NB4 (cell line): Measurements from ENCODE around the gene CDHR4.

Source experiments
- MYC ChIP-seq: IDR thresholded peaks from 2 replicates; pipeline ENCODE4 v1.6.1; 2011; ENCODE audit warnings: low read depth, low read length
- POLR2A ChIP-seq: IDR thresholded peaks from 2 replicates; pipeline ENCODE4 v1.6.1; 2011; ENCODE audit warnings: mild to moderate bottlenecking; ENCODE audit not compliant: insufficient read length; ENCODE audit errors: extremely low read depth
- TF ChIP-seq, protein P1 (sequence below): IDR thresholded peaks from one replicate; pipeline ENCODE4 v1.5.1; 2012; ENCODE audit warnings: low read depth, low read length
- TF ChIP-seq, protein P2 (sequence below): IDR thresholded peaks from 2 replicates; pipeline ENCODE4 v1.6.1; 2011; ENCODE audit warnings: low read depth, low read length

DNA sequence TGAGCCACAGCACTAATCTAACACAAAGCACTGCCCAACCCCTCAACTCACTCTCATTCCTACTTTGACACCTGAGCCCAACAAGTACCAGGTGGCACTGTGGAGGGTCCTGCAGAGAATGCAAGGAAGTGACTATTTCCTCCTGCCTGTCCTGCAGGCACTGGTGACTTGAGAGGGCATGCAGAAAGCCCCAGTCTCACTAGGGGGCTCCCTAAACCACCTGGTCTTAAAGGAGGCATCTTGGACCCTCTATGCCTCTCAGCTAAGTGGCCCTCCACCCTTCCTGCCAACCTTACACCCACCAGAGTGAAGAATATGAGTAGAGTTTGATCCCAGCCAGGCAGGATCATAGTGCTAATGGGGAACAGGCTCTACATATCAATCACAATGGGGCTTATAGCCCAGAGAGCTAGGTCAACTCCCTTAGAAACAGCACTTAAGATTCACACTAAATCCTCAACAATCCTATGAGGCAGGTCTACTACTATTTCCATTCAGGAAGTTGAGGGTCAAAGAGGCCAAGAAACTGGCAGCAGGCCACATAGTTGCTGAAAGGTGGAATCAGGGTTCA, 41.5 kb upstream of the CDHR4 start:
- TF ChIP-seq, protein P1, sequence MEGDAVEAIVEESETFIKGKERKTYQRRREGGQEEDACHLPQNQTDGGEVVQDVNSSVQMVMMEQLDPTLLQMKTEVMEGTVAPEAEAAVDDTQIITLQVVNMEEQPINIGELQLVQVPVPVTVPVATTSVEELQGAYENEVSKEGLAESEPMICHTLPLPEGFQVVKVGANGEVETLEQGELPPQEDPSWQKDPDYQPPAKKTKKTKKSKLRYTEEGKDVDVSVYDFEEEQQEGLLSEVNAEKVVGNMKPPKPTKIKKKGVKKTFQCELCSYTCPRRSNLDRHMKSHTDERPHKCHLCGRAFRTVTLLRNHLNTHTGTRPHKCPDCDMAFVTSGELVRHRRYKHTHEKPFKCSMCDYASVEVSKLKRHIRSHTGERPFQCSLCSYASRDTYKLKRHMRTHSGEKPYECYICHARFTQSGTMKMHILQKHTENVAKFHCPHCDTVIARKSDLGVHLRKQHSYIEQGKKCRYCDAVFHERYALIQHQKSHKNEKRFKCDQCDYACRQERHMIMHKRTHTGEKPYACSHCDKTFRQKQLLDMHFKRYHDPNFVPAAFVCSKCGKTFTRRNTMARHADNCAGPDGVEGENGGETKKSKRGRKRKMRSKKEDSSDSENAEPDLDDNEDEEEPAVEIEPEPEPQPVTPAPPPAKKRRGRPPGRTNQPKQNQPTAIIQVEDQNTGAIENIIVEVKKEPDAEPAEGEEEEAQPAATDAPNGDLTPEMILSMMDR: peak; percentile 69
- TF ChIP-seq MYC (no peak), POLR2A (no peak)
- TF ChIP-seq, protein P2, sequence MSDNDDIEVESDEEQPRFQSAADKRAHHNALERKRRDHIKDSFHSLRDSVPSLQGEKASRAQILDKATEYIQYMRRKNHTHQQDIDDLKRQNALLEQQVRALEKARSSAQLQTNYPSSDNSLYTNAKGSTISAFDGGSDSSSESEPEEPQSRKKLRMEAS: peak; percentile 35; the same call in 1 of the 2 replicates
